ENCODE measurements around the gene CNTNAP2. TPM values are rescaled to one million over a fixed set of nuclear protein-coding genes. Genes with fewer than 3 reads are reported as not detected.

CNTNAP2 gene
- total RNA-seq, 2 donors from 2014 or later, result 4.4 to 8.5 TPM

DNA sequence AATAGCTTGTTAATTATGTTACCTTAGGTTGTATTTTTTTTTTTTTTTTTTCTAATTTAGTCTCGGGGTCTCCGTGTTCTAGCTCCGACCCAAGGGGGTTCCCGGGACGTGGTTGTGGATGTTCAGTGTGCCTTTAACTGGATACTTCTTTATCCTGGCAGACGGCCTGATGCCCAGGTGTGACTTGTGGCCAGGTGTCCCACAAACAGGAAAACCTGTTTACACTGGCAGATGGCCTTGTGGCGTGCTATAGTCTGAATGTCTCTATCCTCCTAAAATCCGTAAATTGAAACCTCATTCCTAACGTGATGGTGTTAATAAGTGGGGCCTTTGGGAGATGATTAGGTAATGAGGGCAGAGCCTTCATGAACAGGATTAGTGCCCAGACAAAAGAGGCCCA, 1927.6 kb downstream of the CNTNAP2 start:
- H3K27me3 ChIP-seq, result no peaks in the 10 kb centered on the region
- intact Hi-C loops (cut with DNase I), result no loop called here
- no peaks in the 10 kb centered on the region for H3K9me3 ChIP-seq
- H3K9ac ChIP-seq (ENCODE audit: low read depth in 2 of 2, low read length in 2 of 2), result no peak overlapping the region
- no peak overlapping the region for H3K27ac ChIP-seq
- H3K4me1 ChIP-seq, result no peaks in the 10 kb centered on the region
- DNase-seq, result no peak
- no peaks in the 10 kb centered on the region for H3K36me3 ChIP-seq
- TF ChIP-seq, protein P1, sequence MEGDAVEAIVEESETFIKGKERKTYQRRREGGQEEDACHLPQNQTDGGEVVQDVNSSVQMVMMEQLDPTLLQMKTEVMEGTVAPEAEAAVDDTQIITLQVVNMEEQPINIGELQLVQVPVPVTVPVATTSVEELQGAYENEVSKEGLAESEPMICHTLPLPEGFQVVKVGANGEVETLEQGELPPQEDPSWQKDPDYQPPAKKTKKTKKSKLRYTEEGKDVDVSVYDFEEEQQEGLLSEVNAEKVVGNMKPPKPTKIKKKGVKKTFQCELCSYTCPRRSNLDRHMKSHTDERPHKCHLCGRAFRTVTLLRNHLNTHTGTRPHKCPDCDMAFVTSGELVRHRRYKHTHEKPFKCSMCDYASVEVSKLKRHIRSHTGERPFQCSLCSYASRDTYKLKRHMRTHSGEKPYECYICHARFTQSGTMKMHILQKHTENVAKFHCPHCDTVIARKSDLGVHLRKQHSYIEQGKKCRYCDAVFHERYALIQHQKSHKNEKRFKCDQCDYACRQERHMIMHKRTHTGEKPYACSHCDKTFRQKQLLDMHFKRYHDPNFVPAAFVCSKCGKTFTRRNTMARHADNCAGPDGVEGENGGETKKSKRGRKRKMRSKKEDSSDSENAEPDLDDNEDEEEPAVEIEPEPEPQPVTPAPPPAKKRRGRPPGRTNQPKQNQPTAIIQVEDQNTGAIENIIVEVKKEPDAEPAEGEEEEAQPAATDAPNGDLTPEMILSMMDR (IDR thresholded peaks at IDR 0.05), result no peak
- no peak overlapping the region for H3K4me3 ChIP-seq

DNA sequence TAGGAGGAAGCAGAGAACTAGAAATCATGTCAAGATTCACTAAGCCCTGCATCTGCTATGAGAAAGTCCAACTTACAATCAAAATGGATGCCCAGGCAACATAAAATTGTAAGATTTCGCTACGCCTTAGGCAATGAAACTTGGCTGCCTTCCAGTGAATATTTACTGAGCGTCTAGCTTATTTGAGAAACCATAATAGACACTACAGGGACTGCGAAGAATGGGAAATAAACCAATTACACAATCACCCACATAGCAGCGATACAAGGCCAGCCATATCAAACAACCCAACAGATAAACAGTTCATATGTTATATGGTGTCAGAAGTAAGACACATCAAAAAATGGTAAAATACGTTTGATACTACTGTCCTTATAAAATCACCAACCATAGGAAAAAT, 1928.9 kb downstream of the CNTNAP2 start:
- H3K36me3 ChIP-seq, result no peaks in the 10 kb centered on the region
- H3K9ac ChIP-seq (ENCODE audit: low read depth in 2 of 2, low read length in 2 of 2), result no peak overlapping the region
- no peak overlapping the region for H3K27ac ChIP-seq
- intact Hi-C loops (cut with DNase I), result no loop called here
- H3K27me3 ChIP-seq, result no peaks in the 10 kb centered on the region
- no peaks in the 10 kb centered on the region for H3K9me3 ChIP-seq
- TF ChIP-seq, protein P1 (IDR thresholded peaks at IDR 0.05), result no peak
- H3K4me3 ChIP-seq, result no peak overlapping the region
- no peak for DNase-seq
- H3K4me1 ChIP-seq, result no peaks in the 10 kb centered on the region

DNA sequence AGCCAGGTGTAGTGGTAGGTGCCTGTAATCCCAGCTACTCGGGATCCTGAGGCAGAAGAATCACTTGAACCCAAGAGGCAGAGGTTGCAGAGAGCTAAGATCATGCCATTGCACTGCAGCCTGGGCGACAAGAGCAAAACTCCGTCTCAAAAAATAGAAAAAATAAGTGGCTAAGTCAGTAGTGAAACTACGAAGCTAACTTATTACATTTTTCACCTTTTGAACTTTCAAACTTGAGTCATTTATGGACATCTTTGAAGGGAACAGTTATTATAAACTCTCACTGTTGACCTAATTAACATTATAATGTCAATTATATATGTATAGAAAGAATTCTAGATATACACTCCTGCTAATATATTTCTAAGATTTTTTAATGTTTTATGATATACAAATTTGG, 1932.5 kb downstream of the CNTNAP2 start:
- Histone ChIP-seq H3K9me3 (no peaks in the 10 kb centered on the region), H3K4me1 (no peaks in the 10 kb centered on the region), H3K27ac (no peak overlapping the region), H3K9ac (ENCODE audit: low read depth in 2 of 2, low read length in 2 of 2) (no peak overlapping the region), H3K36me3 (no peaks in the 10 kb centered on the region), H3K27me3 (no peaks in the 10 kb centered on the region), H3K4me3 (no peak overlapping the region)
- DNase-seq, result no peak
- intact Hi-C loops (cut with DNase I), result no loop called here
- TF ChIP-seq, protein P1 (IDR thresholded peaks at IDR 0.05), result no peak

DNA sequence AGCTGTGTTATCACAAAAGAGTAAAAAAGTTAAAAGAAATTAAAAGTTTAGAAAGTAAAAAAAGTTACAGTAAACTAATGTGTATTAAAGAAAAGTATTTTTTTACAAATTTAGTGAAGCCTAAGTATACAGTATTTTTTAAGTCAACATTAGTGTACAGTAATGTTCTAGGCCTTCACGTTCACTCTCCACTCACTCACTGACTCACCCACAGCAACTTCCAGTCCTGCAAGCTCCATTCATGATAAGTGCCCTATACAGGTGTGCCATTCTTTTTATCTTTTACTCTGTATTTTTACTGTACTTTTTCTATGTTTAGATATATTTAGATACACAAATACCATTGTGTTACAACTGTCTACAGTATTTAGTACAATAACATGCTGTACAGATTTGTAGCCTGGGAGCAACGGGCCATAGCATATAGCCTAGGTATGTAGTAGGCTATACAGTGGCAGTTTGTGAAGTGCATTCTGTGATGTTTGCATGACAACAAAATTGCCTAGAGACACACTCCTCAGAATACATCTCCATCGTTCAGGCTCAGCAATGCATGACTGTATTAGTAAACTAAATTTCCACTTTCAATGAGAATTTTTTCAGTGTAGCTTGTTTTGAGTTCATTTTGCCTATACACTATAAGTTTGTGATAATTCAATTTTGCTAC, 1934.0 kb downstream of the CNTNAP2 start:
- no peaks in the 10 kb centered on the region for H3K9me3 ChIP-seq
- no peak for DNase-seq
- no peak overlapping the region for H3K9ac ChIP-seq (ENCODE audit: low read depth in 2 of 2, low read length in 2 of 2)
- H3K36me3 ChIP-seq, result no peaks in the 10 kb centered on the region
- intact Hi-C loops (cut with DNase I), result no loop called here
- no peak overlapping the region for H3K27ac ChIP-seq
- H3K27me3 ChIP-seq, result no peaks in the 10 kb centered on the region
- no peak overlapping the region for H3K4me3 ChIP-seq
- TF ChIP-seq, protein P1 (IDR thresholded peaks at IDR 0.05), result no peak
- H3K4me1 ChIP-seq, result no peaks in the 10 kb centered on the region

DNA sequence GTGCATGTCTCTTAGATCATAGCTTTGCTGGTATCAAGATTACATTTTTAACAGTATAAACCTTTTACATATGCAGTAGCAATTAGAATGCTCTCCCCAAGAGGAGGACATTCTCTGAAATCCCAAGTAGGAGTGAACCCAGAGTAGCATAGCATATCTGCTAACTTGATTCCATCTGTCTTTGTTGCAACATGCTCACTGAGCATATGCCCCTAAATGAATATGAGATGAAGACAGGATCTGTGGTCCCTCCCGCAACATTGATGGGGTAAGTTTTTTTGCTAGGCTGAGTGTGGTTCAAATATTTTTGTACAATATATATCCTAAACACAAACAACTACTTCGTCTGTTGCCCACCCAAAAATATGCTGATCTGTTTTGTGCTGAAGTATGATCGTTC, 1939.8 kb downstream of the CNTNAP2 start:
- Histone ChIP-seq H3K4me1 (no peaks in the 10 kb centered on the region), H3K9ac (ENCODE audit: low read depth in 2 of 2, low read length in 2 of 2) (no peak overlapping the region), H3K36me3 (no peaks in the 10 kb centered on the region), H3K9me3 (no peaks in the 10 kb centered on the region), H3K27me3 (no peaks in the 10 kb centered on the region), H3K27ac (no peak overlapping the region), H3K4me3 (no peak overlapping the region)
- intact Hi-C loops (cut with DNase I), result no loop called here
- TF ChIP-seq, protein P1 (IDR thresholded peaks at IDR 0.05), result no peak
- no peak for DNase-seq
